ENCODE results near the gene CCDC190.

DNA sequence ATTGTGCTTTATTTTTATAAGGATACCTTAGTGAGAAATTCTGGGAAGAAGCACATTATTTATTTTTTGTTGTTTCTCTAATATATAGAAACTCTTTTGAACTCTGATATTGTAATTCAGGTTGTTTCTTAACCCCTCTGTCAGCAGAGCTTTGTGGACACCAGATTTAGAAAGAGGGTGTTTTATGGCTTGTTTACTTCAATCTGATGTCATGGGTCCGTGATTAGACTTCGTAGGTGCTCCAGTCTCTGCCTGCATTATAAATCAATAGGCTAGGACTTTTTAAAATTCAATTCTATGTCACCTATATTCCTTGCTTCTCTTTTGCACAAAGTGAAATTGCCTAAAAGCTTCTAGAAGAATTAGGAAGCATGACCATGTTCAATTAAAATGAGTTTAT is 47.3 kb upstream of the CCDC190 start:
- TF ChIP-seq POLR2AphosphoS5 (IDR thresholded peaks at IDR 0.05; ENCODE audit: low read depth, low read length): no peak
- TF ChIP-seq TAF1 (IDR thresholded peaks at IDR 0.05; ENCODE audit: borderline replicate concordance, insufficient read depth, low read length): no peak
- TF ChIP-seq REST (IDR thresholded peaks at IDR 0.05; ENCODE audit: insufficient read depth in 1 of 2, low read depth in 2 of 2, low read length in 2 of 2): no peak
